Activated CD4-positive, CD25-positive, alpha-beta regulatory T cell treated with anti-CD3 and anti-CD28 coated beads, Interleukin-2, amount 50 U/mL, for 24 hours (primary cell): ENCODE results near the gene ZBTB20.
A peak's percentile ranks its signal among the peaks of the same experiment; 100 is the strongest.

Experiments
- ATAC-seq, 2 donors: fragments of 150-1000 bp; cut with Tn5 transposase; one replicate each; pipeline ENCODE4 v1.10.0; 2021; ENCODE audit warnings: mild to moderate bottlenecking in 1 of 2, moderate library complexity in 1 of 2

The ZBTB20 gene

GRCh38 chr3:115018694-115019093 is 128.4 kb downstream of the ZBTB20 start:
- no peak for ATAC-seq

GRCh38 chr3:115007966-115008365 is 139.1 kb downstream of the ZBTB20 start:
- ATAC-seq, result no peak

DNA sequence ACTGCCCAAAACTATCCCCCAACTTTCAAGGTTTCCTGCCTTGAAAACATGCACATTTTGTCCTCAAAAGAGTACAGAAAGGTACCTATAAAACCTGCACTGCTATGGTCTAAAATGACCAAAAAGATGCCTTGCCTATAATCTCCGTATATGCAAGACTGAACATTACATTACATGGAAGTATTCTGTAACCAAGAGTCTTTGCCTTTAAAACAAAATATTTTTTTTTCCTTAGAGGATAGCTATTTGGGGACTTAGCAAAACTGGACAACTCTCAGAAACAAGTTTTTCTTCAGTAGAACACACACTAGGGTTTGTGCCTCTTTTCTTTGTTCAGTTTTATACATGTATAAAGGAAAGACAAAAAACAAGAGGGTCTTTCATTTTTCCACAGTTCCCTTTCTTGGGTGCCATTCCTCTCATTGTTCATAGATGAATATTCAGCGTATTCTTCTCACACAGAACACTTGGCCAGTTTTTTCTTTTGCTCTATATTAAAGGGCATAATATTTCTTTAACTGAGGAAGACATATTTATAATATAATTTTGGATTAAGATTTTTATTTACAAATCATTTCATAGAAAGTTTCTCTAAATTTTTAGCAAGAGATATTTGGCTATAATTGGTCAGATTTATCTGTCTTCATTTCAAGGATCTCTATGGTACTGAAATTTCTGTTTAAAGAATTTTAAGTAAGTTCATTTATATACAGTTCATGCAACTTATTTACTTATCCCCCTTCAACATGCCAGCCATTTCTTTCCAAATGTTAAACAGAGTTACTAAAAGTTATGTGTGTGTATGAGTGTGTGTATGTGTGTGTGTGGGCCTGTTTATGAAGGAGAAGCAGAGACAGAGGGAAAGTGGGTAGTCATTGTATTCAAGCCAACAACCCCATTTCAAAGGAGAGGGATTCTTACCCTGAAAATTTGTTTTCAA is 142.6 kb downstream of the ZBTB20 start:
- no peak for ATAC-seq

DNA sequence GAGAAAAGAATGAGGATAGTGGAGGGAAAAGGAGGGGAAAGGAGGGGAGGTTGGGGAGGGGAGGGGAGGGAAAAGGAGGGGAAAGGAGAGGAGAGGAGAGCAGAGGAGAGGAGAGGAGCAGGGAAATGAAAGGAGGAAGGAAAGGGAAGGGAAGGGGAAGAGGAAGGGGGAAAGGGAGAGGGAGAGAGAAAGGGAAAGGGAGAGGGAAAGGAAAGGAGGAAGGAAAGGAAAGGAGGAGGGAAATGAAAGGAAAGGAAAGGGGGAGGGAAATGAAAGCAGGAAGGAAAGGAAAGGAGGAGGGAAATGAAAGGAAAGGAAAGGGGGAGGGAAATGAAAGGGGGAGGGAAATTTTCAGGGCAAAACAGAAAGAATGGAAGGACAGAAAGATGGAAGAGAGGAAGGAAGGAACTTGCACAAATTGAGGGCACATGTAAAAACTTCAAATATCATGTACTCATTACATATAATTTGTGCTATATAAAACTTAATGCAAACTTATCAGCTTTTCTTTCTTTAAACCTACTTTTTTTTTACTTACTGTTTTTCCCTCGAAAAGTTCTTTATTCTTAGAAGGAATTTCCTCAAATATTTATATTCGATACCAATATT is 148.0 kb downstream of the ZBTB20 start:
- ATAC-seq, result no peak

DNA sequence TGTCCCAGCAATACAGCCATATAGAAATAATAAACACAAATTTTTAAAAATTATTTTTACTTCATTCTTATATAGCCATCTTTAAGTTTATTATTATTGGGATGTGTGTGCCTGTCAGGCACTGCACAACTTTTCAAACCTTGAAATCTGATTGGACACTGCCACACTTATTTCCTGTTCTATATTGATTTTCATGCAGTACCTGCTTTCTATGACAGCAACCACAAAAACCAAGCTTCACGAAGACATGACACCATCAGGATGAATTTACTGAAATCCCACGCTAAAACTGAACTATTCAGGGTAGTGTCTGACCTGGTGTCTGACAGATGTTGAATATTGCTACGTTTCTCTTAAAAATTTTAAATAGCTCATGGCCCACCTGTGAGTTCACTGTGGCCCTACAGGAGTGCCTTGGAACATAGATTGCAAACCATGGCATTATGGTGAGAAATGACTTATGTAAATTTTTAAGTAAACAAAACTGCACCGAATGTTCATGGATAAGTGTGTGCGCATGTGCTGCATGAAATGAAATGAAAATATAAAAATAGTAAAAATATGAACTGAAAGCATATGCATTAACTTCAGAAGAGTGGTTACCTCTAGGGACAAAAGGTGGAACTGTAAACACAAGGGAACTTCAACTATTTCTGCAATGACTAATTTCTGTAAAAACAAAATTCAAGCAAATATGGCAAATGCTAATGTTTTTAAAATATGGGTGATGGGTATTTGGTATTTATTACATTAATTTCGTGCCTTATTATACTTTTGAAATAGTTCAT is 152.3 kb downstream of the ZBTB20 start:
- no peak for ATAC-seq

DNA sequence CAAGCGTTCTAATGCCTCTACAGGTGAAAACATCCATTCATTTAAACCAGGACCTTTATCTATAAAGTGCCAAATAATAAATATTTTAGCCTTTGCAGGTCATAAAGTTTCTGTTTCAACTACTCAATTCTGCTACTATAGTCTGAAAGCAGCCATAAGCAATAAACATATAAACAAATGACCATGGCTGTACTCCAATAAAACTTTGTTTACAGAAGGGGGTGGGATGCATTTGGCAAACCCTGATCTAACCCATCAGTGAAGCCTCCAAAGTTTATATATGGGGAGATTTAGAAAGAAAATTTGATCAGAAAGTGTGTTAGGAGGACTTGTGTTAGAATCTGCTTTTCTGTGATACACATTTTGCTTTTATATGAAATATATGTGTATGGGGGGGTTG is 161.3 kb downstream of the ZBTB20 start:
- ATAC-seq, result no peak

GRCh38 chr3:114983248-114983647 is 163.8 kb downstream of the ZBTB20 start:
- no peak for ATAC-seq

DNA sequence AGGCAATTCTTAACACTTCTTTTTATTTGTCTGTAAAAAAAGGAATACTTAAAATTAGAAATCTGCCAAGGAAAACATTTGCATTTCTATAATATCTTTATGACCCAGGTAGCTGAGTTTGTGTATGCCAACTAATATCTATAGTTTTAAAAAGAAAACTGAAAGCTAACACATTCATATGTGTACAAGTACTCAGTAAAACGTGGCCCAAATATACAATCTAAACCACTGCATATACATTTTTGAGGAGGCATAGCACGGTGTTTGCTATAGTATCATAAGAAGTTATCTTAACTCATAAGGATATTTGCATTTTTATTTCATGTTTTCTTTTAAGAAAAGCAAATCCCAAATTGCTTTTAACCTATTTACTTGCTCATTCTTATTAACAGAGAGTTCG is 172.7 kb downstream of the ZBTB20 start:
- peak; percentile 61 to 66 for ATAC-seq

- no peak for ATAC-seq
Measured at GRCh38 chr3:114973536-114973935, 173.6 kb downstream of the ZBTB20 start.

DNA sequence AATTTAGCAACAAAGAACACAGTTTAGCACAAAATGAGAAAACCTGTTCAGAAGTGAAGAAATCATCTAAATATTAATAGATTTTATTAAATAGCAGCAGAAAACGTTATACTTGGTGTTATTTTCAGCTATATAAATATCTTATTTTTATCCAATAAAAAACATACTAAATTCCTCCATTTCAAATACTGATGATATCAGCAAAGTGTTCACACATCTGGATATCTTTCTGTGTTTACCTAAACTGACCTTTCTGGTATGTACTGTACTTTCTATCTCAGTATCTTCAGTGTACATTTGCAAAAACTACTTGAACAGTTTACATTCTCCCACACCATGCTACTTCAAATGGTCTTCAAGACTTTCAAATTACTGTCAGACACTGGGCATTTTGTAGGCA is 179.9 kb downstream of the ZBTB20 start:
- no peak for ATAC-seq

GRCh38 chr3:114962189-114962588 is 184.9 kb downstream of the ZBTB20 start:
- ATAC-seq, result no peak

GRCh38 chr3:114958930-114959329 is 188.2 kb downstream of the ZBTB20 start:
- no peak for ATAC-seq

- ATAC-seq, result no peak
Measured at GRCh38 chr3:114953800-114954199, 193.3 kb downstream of the ZBTB20 start.

- ATAC-seq, result no peak
Measured at GRCh38 chr3:114953215-114953799, 193.8 kb downstream of the ZBTB20 start.

DNA sequence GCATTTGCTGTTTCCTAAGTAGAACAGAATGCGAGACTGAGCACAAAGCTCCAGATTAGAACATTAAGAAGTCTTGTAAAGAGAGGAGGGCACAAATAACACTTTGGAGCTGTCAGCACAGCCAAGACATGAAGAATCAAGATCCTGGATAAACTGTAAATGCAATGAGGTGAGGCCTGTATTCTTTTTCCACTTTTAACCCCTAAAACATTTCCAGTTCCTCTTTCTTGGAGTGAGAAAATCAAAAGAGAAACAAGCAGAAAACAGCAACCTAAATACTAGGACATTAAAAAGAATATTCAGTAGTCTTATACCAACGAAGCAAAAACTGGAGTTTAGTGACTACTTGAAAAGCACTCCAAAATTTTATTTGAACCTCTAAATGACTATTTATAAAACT is 204.3 kb downstream of the ZBTB20 start:
- ATAC-seq, result no peak

GRCh38 chr3:114941626-114942309 is 205.3 kb downstream of the ZBTB20 start:
- no peak for ATAC-seq

DNA sequence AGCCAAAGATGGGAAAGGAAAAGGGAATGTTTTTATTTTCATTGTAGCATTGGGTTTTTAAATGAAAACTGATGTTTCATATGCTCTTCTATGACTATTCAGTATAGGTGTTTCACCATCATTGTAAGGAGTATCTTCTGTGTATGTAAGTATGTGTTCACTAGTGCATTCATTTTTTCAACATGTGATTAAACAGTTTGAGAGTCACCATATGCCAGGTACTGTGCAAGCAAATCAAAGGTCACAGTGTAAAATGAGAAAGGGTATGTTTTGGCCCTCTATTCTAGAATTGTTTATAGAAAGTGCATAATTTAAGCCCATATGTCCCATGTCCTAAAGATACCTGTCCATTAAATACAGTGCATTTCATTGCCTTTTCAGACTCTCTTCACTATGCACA is 207.2 kb downstream of the ZBTB20 start:
- no peak for ATAC-seq

GRCh38 chr3:114933407-114933806 is 213.7 kb downstream of the ZBTB20 start:
- no peak for ATAC-seq

DNA sequence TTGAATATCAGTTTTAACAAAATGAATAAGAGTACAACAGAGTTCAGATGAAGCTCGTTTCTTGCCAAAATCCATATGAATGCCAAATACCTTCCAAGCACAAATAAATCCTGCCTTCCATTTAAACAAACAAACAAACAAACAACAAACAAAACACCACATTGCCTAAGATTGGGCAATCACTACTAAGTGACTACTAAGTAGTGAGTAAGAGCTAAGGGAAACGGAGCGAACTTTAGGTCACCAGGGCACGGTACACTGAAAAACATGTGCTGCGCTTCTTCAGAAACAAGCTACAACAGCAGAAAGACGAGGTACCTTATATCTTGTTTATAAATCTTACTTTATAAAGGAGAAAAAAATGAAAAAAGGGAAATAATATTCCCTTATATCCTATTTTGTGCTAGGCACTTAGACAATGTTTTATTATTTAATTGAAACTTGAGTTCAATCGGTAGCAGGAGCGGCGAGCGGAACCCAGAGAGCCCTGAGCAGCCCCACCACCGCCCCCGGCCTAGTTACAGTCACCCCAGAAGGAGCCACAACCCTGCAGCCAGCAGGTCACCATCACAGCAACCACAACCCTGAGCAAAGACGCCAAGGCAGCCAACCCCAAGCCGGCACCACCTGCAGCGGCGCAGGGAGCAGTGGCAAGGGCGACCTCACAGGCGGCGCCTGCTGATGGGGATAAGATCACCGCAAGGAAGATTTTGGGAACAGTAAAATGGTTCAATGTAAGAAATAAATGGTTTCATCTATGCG is 216.9 kb downstream of the ZBTB20 start:
- no peak for ATAC-seq

DNA sequence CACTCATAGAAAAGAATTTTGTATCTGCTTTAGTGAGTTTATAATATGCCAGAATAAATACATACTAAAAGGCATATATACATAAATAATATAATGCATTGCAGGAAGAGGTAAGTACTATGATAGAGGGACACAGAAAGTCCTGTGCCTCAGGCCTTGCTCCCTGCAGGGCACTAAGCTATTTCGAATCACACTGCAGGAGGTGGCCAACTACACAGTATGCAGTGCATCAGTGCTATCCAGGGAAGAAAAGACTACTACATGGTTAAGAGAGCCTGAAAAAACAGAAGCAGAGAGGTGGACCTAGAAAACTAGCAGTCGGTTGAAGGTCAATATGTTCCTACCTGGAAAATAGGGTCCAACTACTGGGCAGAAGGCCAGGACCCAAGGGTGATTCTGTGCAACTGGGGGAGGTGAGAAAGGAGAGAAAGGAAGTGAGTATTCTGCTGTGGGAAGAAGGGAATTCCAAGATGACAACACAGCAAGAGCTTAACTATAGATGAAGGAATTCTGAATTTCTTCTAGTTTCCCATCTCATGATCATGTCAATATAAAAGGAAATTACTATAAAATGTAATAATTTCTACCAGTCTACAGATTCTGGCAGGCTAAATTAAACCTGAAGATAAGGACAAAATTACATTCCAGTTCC is 218.0 kb downstream of the ZBTB20 start:
- ATAC-seq, result no peak

- ATAC-seq, result no peak
Measured at GRCh38 chr3:114904633-114905032, 242.5 kb downstream of the ZBTB20 start.
